ENCODE measurements around the gene B4GALNT4.
"Not testable (repeated sequence)": the region's sequence is repeated elsewhere in the genome, so short reads cannot be mapped to it uniquely, and the experiment has no call there.

The B4GALNT4 gene

GRCh38 chr11:377174-377865 lies 8.0 kb downstream of the B4GALNT4 start:
- no peak for DNase-seq

- no peak for DNase-seq
Observed at GRCh38 chr11:377883-378500, 8.7 kb downstream of the B4GALNT4 start.

- DNase-seq = no peak
Observed at GRCh38 chr11:379205-380094, 10.2 kb downstream of the B4GALNT4 start.

- no peak for DNase-seq
Observed at GRCh38 chr11:380095-380480, 10.8 kb downstream of the B4GALNT4 start.

GRCh38 chr11:380491-380890 lies 11.2 kb downstream of the B4GALNT4 start:
- DNase-seq = no peak

GRCh38 chr11:380996-381395 lies 11.7 kb downstream of the B4GALNT4 start:
- no peak for DNase-seq

- no peak for DNase-seq
Observed at GRCh38 chr11:381501-382072, 12.3 kb downstream of the B4GALNT4 start.

- DNase-seq = no peak
Observed at GRCh38 chr11:382081-382629, 12.9 kb downstream of the B4GALNT4 start.

GRCh38 chr11:383431-383830 lies 14.1 kb downstream of the B4GALNT4 start:
- no peak for DNase-seq

- DNase-seq = no peak
Observed at GRCh38 chr11:384511-384910, 15.2 kb downstream of the B4GALNT4 start.

- DNase-seq = no peak
Observed at GRCh38 chr11:385594-386351, 16.5 kb downstream of the B4GALNT4 start.

- DNase-seq = no peak
Observed at GRCh38 chr11:386483-386882, 17.2 kb downstream of the B4GALNT4 start.

- DNase-seq = no peak
Observed at GRCh38 chr11:387193-387793, 18.0 kb downstream of the B4GALNT4 start.

GRCh38 chr11:389369-389768 lies 20.1 kb downstream of the B4GALNT4 start:
- DNase-seq = not testable (repeated sequence)

- no peak for DNase-seq
Observed at GRCh38 chr11:390175-390574, 20.9 kb downstream of the B4GALNT4 start.

- DNase-seq = no peak
Observed at GRCh38 chr11:391117-392017, 22.1 kb downstream of the B4GALNT4 start.

- no peak for DNase-seq
Observed at GRCh38 chr11:392102-392777, 22.9 kb downstream of the B4GALNT4 start.

- DNase-seq = no peak
Observed at GRCh38 chr11:393219-394033, 24.1 kb downstream of the B4GALNT4 start.

Data from NCI-H1092 (cell line).